ENCODE measurements around the gene SLC2A3.

SLC2A3 gene

GRCh38 chr12:7870335-7870734, 65.7 kb downstream of the SLC2A3 start:
- Histone ChIP-seq H3K9ac (ENCODE audit: low read depth, low read length) (no peak overlapping the region), H3K27me3 (ENCODE audit: insufficient read depth, low read length, poor library complexity) (no peaks in the 10 kb centered on the region), H3K4me2 (ENCODE audit: insufficient read depth, low read length) (no peak overlapping the region), H3K27ac (ENCODE audit: low read length) (no peak overlapping the region), H3K9me3 (ENCODE audit: insufficient read depth, low read length, severe bottlenecking) (no peaks in the 10 kb centered on the region), H3K79me2 (ENCODE audit: insufficient read depth, low read length) (no peaks in the 10 kb centered on the region), H2AFZ (ENCODE audit: low read depth, low read length) (no peak overlapping the region), H3K4me3 (ENCODE audit: low read depth in 1 of 2, low read length in 2 of 2) (no peak overlapping the region), H4K20me1 (ENCODE audit: insufficient read depth, low read length) (no peaks in the 10 kb centered on the region), H3K36me3 (ENCODE audit: insufficient read depth, low read length) (no peaks in the 10 kb centered on the region), H3K4me1 (ENCODE audit: insufficient read depth, low read length) (no peaks in the 10 kb centered on the region)
- DNase-seq (no peak), ATAC-seq (ENCODE audit: insufficient read depth, low read depth) (no peak)
- no peak for TF ChIP-seq CTCF (IDR thresholded peaks at IDR 0.05; ENCODE audit: borderline replicate concordance, extremely low read depth, low read length, poor library complexity, severe bottlenecking)
- TF ChIP-seq EZH2 (IDR thresholded peaks at IDR 0.05; ENCODE audit: borderline replicate concordance, low read depth, low read length, severe bottlenecking), result no peak

Measured in DND-41 (cell line).